K562 (cell line): ENCODE results near the gene RGS17. TPM values are rescaled to one million over a fixed set of nuclear protein-coding genes. Genes with fewer than 3 reads are reported as not detected.

Experiments used
- BRD9 ChIP-seq: fragments of 450-650 bp; IDR thresholded peaks from 2 replicates; pipeline ENCODE4 v1.6.1; 2018; ENCODE audit warnings: low read depth; ENCODE audit not compliant: partially characterized antibody
- POLR2B ChIP-seq: fragments of 450-650 bp; IDR thresholded peaks from 2 replicates; pipeline ENCODE4 v1.6.1; 2018; ENCODE audit warnings: low read depth; ENCODE audit not compliant: partially characterized antibody
- TAF7 ChIP-seq: fragments of 450-650 bp; IDR thresholded peaks from 2 replicates; pipeline ENCODE4 v1.6.1; 2016; ENCODE audit warnings: missing genetic modification characterization, missing compliant biosample characterization
- ZBTB43 ChIP-seq: sonication (generic); formaldehyde crosslinking; IDR thresholded peaks from 2 replicates; pipeline ENCODE4 v1.8.0; 2023; ENCODE audit warnings: mild to moderate bottlenecking, missing genetic modification reagents
- ZNF24 ChIP-seq: fragments of 450-650 bp; IDR thresholded peaks from 2 replicates; pipeline ENCODE4 v1.6.1; 2016
- ZNF586 ChIP-seq: fragments of 450-650 bp; formaldehyde crosslinking; conservative IDR thresholded peaks from 2 replicates; pipeline ENCODE4 v1.4.0; 2020; ENCODE audit warnings: mild to moderate bottlenecking, moderate library complexity
- ZNF592 ChIP-seq: fragments of 450-650 bp; IDR thresholded peaks from 2 replicates; pipeline ENCODE4 v1.6.1; 2017; ENCODE audit warnings: antibody characterized with exemption, mild to moderate bottlenecking
- polyA plus RNA-seq, 8 experiments: library from polyadenylated mRNA; depleted of rRNA in 4 of 8; stranded (reverse) in 5 of 8; unstranded in 3 of 8; fragments of >200 nt; fragmentation: Nextera tagmentation in 2 of 8; fragmentation: Illumina TruSeq in 1 of 8; extraction: Ambion mirVana in 2 of 8; extraction: Trizol in 1 of 8; gene quantifications; 2 replicates each; pipeline versions ENCODE4 v1.2.1 to v1.2.3, GENCODE V29; 2011 to 2014; ENCODE audit warnings: inconsistent platforms in 1 of 8, missing spikeins in 1 of 8
- total RNA-seq, 7 experiments: library from RNA; depleted of rRNA in 6 of 7; stranded (reverse); fragments of >200 nt in 6 of 7; fragmentation: Illumina TruSeq in 2 of 7; extraction: Trizol in 2 of 7; gene quantifications; 2 replicates each; pipeline versions ENCODE4 v1.2.1 to v1.2.3, GENCODE V29; 2011 to 2021; ENCODE audit warnings: low replicate concordance in 1 of 7
- TF ChIP-seq, protein P1 (sequence below): fragments of 200-600 bp; sonication (generic); IDR thresholded peaks from one replicate; pipeline ENCODE4 v1.6.1; 2012; ENCODE audit warnings: mild to moderate bottlenecking, low read depth, low read length, inconsistent platforms
- TF ChIP-seq, protein P2 (sequence below): sonication (generic); formaldehyde crosslinking; IDR thresholded peaks from 2 replicates; pipeline ENCODE4 v1.8.0; 2022; ENCODE audit warnings: missing genetic modification reagents, mild to moderate bottlenecking, moderate library complexity, borderline replicate concordance

Gene RGS17
- total and polyA plus RNA-seq, 9 of the 15 experiments (the other 6 are each of a cell fraction or from before 2014, with no cell fraction given), result 0.01 to 0.14 (median 0.08) TPM; not detected in 6

GRCh38 chr6:152982904-152983636 lies 148.0 kb downstream of the RGS17 start, which contains the start of gene FBXO5 (continued):
- TF ChIP-seq TAF7 (tag) (peak; percentile 54), POLR2B (peak; percentile 76), ZBTB43 (CRISPR knock-in tag) (no peak; the same call in 1 of the 2 replicates), ZNF592 (no peak), ZNF24 (0 out of 2 replicates have a peak, but pooled peaks have one; percentile 15), ZNF586 (no peak), BRD9 (no peak)
- TF ChIP-seq, protein P1, sequence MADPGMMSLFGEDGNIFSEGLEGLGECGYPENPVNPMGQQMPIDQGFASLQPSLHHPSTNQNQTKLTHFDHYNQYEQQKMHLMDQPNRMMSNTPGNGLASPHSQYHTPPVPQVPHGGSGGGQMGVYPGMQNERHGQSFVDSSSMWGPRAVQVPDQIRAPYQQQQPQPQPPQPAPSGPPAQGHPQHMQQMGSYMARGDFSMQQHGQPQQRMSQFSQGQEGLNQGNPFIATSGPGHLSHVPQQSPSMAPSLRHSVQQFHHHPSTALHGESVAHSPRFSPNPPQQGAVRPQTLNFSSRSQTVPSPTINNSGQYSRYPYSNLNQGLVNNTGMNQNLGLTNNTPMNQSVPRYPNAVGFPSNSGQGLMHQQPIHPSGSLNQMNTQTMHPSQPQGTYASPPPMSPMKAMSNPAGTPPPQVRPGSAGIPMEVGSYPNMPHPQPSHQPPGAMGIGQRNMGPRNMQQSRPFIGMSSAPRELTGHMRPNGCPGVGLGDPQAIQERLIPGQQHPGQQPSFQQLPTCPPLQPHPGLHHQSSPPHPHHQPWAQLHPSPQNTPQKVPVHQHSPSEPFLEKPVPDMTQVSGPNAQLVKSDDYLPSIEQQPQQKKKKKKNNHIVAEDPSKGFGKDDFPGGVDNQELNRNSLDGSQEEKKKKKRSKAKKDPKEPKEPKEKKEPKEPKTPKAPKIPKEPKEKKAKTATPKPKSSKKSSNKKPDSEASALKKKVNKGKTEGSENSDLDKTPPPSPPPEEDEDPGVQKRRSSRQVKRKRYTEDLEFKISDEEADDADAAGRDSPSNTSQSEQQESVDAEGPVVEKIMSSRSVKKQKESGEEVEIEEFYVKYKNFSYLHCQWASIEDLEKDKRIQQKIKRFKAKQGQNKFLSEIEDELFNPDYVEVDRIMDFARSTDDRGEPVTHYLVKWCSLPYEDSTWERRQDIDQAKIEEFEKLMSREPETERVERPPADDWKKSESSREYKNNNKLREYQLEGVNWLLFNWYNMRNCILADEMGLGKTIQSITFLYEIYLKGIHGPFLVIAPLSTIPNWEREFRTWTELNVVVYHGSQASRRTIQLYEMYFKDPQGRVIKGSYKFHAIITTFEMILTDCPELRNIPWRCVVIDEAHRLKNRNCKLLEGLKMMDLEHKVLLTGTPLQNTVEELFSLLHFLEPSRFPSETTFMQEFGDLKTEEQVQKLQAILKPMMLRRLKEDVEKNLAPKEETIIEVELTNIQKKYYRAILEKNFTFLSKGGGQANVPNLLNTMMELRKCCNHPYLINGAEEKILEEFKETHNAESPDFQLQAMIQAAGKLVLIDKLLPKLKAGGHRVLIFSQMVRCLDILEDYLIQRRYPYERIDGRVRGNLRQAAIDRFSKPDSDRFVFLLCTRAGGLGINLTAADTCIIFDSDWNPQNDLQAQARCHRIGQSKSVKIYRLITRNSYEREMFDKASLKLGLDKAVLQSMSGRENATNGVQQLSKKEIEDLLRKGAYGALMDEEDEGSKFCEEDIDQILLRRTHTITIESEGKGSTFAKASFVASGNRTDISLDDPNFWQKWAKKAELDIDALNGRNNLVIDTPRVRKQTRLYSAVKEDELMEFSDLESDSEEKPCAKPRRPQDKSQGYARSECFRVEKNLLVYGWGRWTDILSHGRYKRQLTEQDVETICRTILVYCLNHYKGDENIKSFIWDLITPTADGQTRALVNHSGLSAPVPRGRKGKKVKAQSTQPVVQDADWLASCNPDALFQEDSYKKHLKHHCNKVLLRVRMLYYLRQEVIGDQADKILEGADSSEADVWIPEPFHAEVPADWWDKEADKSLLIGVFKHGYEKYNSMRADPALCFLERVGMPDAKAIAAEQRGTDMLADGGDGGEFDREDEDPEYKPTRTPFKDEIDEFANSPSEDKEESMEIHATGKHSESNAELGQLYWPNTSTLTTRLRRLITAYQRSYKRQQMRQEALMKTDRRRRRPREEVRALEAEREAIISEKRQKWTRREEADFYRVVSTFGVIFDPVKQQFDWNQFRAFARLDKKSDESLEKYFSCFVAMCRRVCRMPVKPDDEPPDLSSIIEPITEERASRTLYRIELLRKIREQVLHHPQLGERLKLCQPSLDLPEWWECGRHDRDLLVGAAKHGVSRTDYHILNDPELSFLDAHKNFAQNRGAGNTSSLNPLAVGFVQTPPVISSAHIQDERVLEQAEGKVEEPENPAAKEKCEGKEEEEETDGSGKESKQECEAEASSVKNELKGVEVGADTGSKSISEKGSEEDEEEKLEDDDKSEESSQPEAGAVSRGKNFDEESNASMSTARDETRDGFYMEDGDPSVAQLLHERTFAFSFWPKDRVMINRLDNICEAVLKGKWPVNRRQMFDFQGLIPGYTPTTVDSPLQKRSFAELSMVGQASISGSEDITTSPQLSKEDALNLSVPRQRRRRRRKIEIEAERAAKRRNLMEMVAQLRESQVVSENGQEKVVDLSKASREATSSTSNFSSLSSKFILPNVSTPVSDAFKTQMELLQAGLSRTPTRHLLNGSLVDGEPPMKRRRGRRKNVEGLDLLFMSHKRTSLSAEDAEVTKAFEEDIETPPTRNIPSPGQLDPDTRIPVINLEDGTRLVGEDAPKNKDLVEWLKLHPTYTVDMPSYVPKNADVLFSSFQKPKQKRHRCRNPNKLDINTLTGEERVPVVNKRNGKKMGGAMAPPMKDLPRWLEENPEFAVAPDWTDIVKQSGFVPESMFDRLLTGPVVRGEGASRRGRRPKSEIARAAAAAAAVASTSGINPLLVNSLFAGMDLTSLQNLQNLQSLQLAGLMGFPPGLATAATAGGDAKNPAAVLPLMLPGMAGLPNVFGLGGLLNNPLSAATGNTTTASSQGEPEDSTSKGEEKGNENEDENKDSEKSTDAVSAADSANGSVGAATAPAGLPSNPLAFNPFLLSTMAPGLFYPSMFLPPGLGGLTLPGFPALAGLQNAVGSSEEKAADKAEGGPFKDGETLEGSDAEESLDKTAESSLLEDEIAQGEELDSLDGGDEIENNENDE, result no peak
- TF ChIP-seq, protein P2, sequence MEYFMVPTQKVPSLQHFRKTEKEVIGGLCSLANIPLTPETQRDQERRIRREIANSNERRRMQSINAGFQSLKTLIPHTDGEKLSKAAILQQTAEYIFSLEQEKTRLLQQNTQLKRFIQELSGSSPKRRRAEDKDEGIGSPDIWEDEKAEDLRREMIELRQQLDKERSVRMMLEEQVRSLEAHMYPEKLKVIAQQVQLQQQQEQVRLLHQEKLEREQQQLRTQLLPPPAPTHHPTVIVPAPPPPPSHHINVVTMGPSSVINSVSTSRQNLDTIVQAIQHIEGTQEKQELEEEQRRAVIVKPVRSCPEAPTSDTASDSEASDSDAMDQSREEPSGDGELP (CRISPR knock-in tag), result peak; percentile 99
